KOPT-K1 (cell line): ENCODE results near the gene TRIM26.
"Not testable (repeated sequence)": the region's sequence is repeated elsewhere in the genome, so short reads cannot be mapped to it uniquely, and the experiment has no call there.

ENCODE experiments used
- H3K27ac ChIP-seq: fragments of 200-600 bp; sonication (generic); 2 replicates; pipeline ENCODE4 v1.5.1; 2016; ENCODE audit warnings: antibody characterized with exemption, mild to moderate bottlenecking, low read depth, low read length; ENCODE audit not compliant: poor library complexity, severe bottlenecking
- H3K36me3 ChIP-seq: fragments of 200-600 bp; sonication (generic); 2 replicates; pipeline ENCODE4 v1.5.1; 2017; ENCODE audit warnings: antibody characterized with exemption, mild to moderate bottlenecking, low read length, moderate library complexity; ENCODE audit not compliant: insufficient read depth
- H3K9me3 ChIP-seq: fragments of 200-600 bp; sonication (generic); 2 replicates; pipeline ENCODE4 v1.5.1; 2017; ENCODE audit warnings: antibody characterized with exemption, low read length, mild to moderate bottlenecking; ENCODE audit not compliant: insufficient read depth, poor library complexity, severe bottlenecking

Gene TRIM26

GRCh38 chr6:30169658-30170614 lies 43.3 kb downstream of the TRIM26 start:
- Histone ChIP-seq H3K9me3 (no peaks in the 10 kb centered on the region), H3K36me3 (no peaks in the 10 kb centered on the region), H3K27ac (no peak overlapping the region)

GRCh38 chr6:30168741-30169140 lies 44.5 kb downstream of the TRIM26 start:
- Histone ChIP-seq H3K36me3 (no peaks in the 10 kb centered on the region), H3K27ac (no peak overlapping the region), H3K9me3 (no peaks in the 10 kb centered on the region)

- Histone ChIP-seq H3K27ac (no peak overlapping the region), H3K36me3 (no peaks in the 10 kb centered on the region)
These were observed 46.1 kb downstream of the TRIM26 start for GRCh38 chr6:30167101-30167500.

DNA sequence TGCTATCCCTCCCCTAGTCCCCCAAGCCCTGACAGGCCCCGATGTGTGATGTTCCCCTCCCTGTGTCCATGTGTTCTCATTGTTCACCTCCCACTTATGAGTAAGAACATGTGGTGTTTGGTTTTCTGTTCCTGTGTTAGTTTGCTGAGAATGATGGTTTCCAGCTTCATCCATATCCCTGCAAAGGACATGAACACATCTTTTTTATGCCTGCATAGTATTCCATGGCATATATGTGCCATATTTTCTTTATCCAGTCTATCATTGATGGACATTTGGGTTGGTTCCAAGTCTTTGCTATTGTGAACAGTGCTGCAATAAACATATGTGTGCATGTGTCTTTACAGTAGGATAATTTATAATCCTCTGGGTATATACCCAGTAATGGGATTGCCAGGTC lies 48.0 kb downstream of the TRIM26 start:
- H3K27ac ChIP-seq = not testable (repeated sequence)

More at GRCh38 chr6:30167101-30167500, 46.1 kb downstream of the TRIM26 start:
- H3K9me3 ChIP-seq = no peaks in the 10 kb centered on the region

DNA sequence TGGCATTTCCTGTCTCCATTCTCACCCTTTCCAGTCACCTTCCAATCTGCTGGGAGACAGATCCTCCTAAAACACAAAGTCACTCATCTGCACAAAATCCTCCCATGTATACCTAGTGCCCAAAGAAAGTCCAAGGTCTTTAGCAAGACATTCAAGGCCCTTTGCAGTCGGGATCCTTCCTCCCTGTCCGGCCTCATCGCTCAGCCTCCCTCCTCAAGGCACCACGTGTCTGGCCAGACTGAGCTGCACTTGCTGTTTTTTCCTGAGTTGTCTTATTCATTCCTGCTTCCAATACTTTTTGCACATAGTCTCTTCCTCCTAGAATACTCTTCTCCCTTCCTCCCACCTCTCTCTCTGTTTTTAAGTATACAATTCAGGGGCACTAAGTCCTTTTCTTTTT lies 48.5 kb downstream of the TRIM26 start:
- Histone ChIP-seq H3K9me3 (no peaks in the 10 kb centered on the region), H3K36me3 (no peaks in the 10 kb centered on the region), H3K27ac (no peak overlapping the region)

More for the DNA sequence above, 48.0 kb downstream of the TRIM26 start:
- not testable (repeated sequence) for H3K9me3 ChIP-seq, H3K36me3 ChIP-seq

DNA sequence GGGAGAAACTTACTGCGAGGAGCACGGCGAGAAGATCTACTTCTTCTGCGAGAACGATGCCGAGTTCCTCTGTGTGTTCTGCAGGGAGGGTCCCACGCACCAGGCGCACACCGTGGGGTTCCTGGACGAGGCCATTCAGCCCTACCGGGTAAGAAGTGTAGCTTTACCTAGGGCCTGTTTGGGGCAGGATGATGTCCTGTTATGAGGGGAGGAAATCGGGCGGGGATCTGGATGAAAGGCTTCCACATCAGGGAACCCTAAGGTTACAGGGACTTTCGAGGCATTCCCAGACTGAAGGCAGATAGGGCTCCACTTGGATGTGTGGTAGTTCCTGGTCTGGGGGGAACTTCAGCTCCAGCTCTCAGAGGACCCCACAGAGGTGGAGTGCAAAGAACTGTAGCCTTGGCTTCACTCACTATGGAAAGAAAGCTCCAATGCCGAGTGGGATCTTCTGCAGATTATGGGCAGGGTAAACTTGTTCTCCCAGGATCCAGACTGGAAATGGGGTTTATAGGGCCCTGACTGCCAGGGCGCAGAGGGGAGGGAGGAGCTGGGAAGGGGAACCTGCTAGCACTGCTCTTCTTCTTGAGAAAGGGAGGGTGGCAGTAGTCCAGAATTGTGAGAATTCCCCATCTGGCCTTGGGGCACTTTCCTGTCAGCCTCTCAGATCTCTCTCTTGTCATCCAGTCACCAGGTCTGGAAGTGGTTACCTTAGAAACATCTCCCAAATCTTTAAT lies 49.1 kb downstream of the TRIM26 start:
- no peak overlapping the region for H3K27ac ChIP-seq
- H3K9me3 ChIP-seq = no peaks in the 10 kb centered on the region
- no peaks in the 10 kb centered on the region for H3K36me3 ChIP-seq

DNA sequence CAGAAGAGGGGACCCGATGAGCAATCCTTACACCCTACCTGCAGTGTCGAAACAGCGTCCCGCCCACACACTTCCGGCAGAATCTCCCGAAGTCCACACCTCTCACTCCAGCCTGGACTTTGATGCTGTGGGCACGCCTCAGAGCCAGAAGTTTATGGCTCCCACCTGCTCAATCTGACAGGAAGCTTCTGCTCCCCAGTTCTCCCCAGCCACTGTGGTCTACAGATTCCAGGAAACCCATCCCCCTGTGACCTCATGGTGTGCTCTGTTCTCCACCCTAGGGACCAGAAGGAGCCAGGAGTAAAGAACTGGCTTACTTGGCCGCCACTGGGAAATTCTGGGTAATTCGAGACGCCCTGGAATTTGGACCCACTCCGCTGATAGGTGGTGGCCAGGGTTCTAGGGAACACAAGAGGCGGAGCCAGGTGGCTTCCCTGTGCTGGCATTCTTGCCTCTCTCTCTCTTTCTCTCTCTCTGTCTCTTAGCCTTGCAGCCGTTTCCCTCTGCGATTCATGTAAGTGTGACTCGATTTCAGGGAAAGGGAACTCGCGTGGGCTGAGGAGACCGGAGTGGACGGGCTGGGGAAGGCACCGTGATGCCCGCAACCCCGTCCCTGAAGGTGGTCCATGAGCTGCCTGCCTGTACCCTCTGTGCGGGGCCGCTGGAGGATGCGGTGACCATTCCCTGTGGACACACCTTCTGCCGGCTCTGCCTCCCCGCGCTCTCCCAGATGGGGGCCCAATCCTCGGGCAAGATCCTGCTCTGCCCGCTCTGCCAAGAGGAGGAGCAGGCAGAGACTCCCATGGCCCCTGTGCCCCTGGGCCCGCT lies 49.9 kb downstream of the TRIM26 start, which contains the start of gene TRIM15:
TRIM15 (plus strand) TSS at position 457 of the 828 bp plus-strand sequence; CDS start at position 596, 139 bp downstream.
- H3K9me3 ChIP-seq = no peaks in the 10 kb centered on the region
- H3K27ac ChIP-seq = no peak within 1 kb of the TSS
- no peaks in the 10 kb centered on the region for H3K36me3 ChIP-seq

DNA sequence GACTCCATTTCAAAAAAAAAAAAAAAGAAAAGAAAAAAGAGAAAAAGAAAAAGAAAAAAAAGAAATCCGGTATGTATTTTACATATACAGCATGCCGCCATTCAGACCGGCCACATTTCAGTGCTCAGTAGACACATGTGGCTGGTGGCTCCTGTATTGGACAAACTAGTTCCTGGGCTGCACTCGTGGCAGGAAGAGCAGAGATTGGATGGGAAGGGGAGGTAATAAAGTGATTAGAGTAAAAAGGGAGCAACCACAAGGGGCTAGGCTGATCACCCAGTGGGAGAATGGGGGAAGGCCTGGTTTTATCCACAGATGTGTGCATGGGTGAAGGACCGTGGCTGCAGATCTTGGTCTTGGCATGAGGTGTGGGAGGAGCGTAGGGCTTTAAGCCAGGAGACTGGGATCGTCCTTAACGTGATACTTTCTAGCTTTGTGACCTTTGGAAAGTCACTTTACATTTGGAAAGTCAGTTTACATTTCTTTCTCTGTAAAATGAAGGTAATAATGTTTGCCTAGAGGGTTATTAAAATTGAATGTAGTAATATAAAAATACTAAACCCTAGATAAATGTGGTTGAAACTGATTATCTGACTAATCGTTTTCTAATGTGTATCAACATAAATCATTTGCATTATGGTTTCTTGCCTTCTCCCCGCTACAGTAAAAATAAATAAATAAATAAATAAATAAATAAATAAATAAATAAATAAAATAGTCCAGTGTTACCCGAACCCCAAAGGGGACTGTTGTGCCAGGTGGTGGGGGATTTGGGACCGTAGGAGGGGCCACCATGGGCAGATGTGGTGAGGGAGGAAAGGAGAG lies 50.7 kb downstream of the TRIM26 start:
- Histone ChIP-seq H3K27ac (no peak overlapping the region), H3K9me3 (no peaks in the 10 kb centered on the region)

GRCh38 chr6:30160785-30161531 lies 52.2 kb downstream of the TRIM26 start, which contains the start of gene TRIM10:
TSS of gene TRIM10 (minus strand) at chr6:30161211. CDS start at chr6:30160858, 353 bp downstream.
- Histone ChIP-seq H3K36me3 (no peaks in the 10 kb centered on the region), H3K9me3 (no peaks in the 10 kb centered on the region), H3K27ac (no peak within 1 kb of the TSS)

More for the DNA sequence above, 50.7 kb downstream of the TRIM26 start:
- H3K36me3 ChIP-seq = no peaks in the 10 kb centered on the region

DNA sequence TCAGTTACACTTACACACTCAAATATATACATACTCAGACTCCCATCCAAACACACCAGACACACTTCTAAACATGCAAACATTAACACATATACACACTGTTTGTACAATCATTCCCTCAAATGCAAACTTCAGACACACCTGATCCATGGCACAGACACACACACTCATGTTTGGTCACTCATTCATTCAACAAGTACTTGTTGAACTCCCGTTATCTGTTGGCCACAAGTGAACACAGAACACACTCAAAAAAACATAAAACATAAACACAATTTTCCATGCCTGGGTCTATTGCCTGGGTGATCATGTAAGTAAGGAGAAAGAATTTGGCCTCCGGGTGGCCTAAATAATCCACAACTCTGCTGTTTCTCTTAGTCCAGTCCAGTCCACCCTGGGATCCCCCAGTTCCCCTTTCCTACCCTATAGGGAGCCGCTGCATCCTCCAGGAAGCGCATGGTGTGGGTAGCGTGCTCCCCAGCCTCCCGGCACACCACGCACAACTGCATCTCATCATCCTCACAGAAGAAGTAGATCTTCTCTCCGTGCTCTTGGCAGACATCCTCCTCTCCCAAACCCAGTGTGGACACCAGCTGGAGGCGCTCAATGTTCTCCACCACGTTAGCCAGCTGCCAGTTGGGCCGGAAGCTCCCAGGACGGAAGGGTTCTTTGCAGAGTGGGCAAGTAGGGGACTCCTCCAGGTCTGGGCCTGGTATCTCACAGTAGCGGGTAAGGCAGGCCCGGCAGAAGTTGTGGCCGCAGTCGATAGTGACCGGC lies 53.0 kb downstream of the TRIM26 start:
- Histone ChIP-seq H3K27ac (no peak overlapping the region), H3K36me3 (no peaks in the 10 kb centered on the region), H3K9me3 (no peaks in the 10 kb centered on the region)

DNA sequence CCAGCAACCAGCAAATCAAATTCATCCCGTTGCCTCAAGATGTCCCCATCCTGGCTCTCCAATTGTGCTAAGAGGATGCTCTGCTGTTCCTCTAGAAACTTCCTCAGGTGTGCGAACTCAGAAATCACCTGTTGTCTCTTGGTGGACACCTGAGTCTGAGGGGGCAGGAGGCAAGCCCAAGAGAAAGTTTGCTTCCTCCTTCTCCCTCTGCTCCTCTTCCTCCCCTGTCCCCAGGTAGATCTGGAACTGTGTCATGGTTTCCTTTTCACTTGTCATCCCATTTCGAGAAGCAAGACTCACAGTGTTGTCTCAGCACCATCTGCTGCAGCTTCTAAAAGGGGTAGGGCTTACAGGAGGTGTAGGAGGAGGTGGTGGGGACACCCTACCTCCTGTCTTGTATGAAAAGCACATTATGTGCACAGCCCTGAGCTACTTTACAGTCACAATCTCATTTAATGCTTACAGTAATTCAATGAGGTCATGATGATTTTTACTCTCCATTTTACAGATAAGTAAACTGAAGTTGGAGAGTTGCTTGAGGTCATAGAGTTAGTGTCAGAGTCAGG lies 54.6 kb downstream of the TRIM26 start:
- H3K27ac ChIP-seq = no peak overlapping the region
- no peaks in the 10 kb centered on the region for H3K9me3 ChIP-seq
- no peaks in the 10 kb centered on the region for H3K36me3 ChIP-seq

DNA sequence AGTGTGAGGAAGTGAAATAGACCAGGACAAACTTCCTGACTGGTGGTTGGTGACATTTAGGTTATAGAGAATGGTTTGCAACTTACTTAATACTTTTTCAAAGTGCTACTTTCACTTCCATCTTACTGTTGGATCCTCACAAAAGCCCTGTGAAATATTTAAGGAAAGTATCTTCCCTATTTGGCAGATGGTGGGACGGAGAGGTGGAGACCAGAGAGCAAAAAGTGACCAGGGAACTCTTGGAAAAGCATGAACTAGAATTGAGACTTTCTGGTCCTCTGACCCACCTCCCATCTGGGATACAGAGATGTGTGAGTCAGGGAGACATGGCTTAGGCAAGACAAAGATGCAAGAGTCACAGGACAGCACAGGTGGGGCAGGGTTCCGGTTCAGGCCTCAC lies 55.2 kb downstream of the TRIM26 start:
- H3K9me3 ChIP-seq = no peaks in the 10 kb centered on the region
- H3K36me3 ChIP-seq = no peaks in the 10 kb centered on the region
- H3K27ac ChIP-seq = no peak overlapping the region

GRCh38 chr6:30157581-30157980 lies 55.6 kb downstream of the TRIM26 start:
- H3K27ac ChIP-seq = no peak overlapping the region
- no peaks in the 10 kb centered on the region for H3K36me3 ChIP-seq
- no peaks in the 10 kb centered on the region for H3K9me3 ChIP-seq
